ENCODE measurements around the gene ZNF234.
"Not testable (repeated sequence)": the region's sequence is repeated elsewhere in the genome, so short reads cannot be mapped to it uniquely, and the experiment has no call there.

ZNF234 gene

DNA sequence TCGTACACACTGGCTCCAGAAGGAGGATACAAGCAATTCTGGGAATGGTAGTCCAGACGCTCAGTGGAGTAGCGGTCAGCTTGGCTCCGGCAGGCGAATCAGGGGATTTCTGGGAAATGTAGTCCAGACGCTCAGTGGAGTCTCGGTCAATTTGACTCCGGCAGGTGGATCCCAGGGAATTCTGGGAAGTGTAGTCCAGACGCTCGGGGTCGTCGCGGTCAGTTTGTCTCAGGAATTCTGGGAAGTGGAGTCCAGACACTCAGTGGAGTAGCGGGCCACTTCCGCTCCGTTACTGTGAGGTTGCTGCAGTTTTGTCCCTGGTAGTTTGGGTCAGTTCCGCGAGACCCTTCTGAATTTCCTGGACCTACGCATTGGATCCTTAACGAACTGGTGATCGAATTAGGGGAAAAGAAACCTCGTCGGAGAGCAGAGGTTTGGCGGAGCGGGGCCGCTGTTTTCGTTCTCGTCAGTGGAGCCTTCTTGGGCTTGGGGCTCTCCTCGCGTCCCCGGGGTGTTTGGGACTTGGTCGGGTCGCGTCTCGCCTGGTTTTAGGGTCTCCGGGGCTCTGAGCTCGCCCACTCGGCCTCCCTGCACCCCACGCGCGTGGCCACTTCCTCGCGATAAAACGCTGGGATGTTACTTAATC is 28.1 kb upstream of the ZNF234 start, which contains the start of gene ZNF225:
ZNF225 (plus strand) TSS at position 262 of the 646 bp plus-strand sequence. CDS start 2,429 bp downstream, outside the sequence.
- Histone ChIP-seq H3K9ac (ENCODE audit: low read depth, low read length, poor library complexity, severe bottlenecking) (peak within 1 kb of the TSS; percentile 83), H3K9me3 (ENCODE audit: insufficient read depth, low read depth, low read length) (0 out of 2 replicates have a peak, but pooled peaks cover 3% of the 10 kb centered on the region), H3K27me3 (ENCODE audit: insufficient read depth, low read length, poor library complexity, severe bottlenecking) (no peaks in the 10 kb centered on the region), H3F3A (ENCODE audit: low read depth) (no peaks in the 10 kb centered on the region), H3K4me2 (ENCODE audit: low read depth, low read length, poor library complexity, severe bottlenecking) (peak within 1 kb of the TSS; percentile 80), H3K79me2 (ENCODE audit: insufficient read depth, low read length) (peaks cover 13% of the 10 kb centered on the region), H4K20me1 (ENCODE audit: insufficient read depth, low read length, poor library complexity, severe bottlenecking) (no peaks in the 10 kb centered on the region), H2AFZ (ENCODE audit: low read length) (peak within 1 kb of the TSS; percentile 97), H3K4me1 (ENCODE audit: insufficient read depth, low read length, poor library complexity, severe bottlenecking) (peaks cover 13% of the 10 kb centered on the region), H3K36me3 (ENCODE audit: insufficient read depth, low read length) (peaks cover 2% of the 10 kb centered on the region; the same call in 1 of the 2 replicates), H3K4me3 (ENCODE audit: low read length, poor library complexity, severe bottlenecking) (peak within 1 kb of the TSS; percentile 78), H3K9me2 (replicated peaks; ENCODE audit: low read depth, low read length) (no peaks in the 10 kb centered on the region)
- TF ChIP-seq, protein P1, sequence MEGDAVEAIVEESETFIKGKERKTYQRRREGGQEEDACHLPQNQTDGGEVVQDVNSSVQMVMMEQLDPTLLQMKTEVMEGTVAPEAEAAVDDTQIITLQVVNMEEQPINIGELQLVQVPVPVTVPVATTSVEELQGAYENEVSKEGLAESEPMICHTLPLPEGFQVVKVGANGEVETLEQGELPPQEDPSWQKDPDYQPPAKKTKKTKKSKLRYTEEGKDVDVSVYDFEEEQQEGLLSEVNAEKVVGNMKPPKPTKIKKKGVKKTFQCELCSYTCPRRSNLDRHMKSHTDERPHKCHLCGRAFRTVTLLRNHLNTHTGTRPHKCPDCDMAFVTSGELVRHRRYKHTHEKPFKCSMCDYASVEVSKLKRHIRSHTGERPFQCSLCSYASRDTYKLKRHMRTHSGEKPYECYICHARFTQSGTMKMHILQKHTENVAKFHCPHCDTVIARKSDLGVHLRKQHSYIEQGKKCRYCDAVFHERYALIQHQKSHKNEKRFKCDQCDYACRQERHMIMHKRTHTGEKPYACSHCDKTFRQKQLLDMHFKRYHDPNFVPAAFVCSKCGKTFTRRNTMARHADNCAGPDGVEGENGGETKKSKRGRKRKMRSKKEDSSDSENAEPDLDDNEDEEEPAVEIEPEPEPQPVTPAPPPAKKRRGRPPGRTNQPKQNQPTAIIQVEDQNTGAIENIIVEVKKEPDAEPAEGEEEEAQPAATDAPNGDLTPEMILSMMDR (conservative IDR thresholded peaks at IDR 0.05; ENCODE audit: low read length), result no peak
- TF ChIP-seq EZH2phosphoT487 (IDR thresholded peaks at IDR 0.05; ENCODE audit: borderline replicate concordance), result no peak

- Histone ChIP-seq H3K9me2 (replicated peaks; ENCODE audit: low read depth, low read length) (no peaks in the 10 kb centered on the region), H3K4me1 (ENCODE audit: insufficient read depth, low read length, poor library complexity, severe bottlenecking) (peaks cover 13% of the 10 kb centered on the region), H3K9ac (ENCODE audit: low read depth, low read length, poor library complexity, severe bottlenecking) (peak overlapping the region; percentile 83), H3K36me3 (ENCODE audit: insufficient read depth, low read length) (peaks cover 5% of the 10 kb centered on the region; the same call in 1 of the 2 replicates), H3F3A (ENCODE audit: low read depth) (no peaks in the 10 kb centered on the region), H3K4me3 (ENCODE audit: low read length, poor library complexity, severe bottlenecking) (peak overlapping the region; percentile 78), H3K79me2 (ENCODE audit: insufficient read depth, low read length) (peaks cover 13% of the 10 kb centered on the region), H3K9me3 (ENCODE audit: insufficient read depth, low read depth, low read length) (no peaks in the 10 kb centered on the region), H3K27me3 (ENCODE audit: insufficient read depth, low read length, poor library complexity, severe bottlenecking) (no peaks in the 10 kb centered on the region), H2AFZ (ENCODE audit: low read length) (peak overlapping the region; percentile 97), H3K4me2 (ENCODE audit: low read depth, low read length, poor library complexity, severe bottlenecking) (peak overlapping the region; percentile 79), H4K20me1 (ENCODE audit: insufficient read depth, low read length, poor library complexity, severe bottlenecking) (no peaks in the 10 kb centered on the region)
- TF ChIP-seq, protein P1 (conservative IDR thresholded peaks at IDR 0.05; ENCODE audit: low read length), result no peak
- no peak for TF ChIP-seq EZH2phosphoT487 (IDR thresholded peaks at IDR 0.05; ENCODE audit: borderline replicate concordance)
Measured at GRCh38 chr19:44113784-44114390, 27.5 kb upstream of the ZNF234 start.

- not testable (repeated sequence) for H3K9me3 ChIP-seq (ENCODE audit: insufficient read depth, low read depth, low read length); H4K20me1 ChIP-seq (ENCODE audit: insufficient read depth, low read length, poor library complexity, severe bottlenecking); H3K4me1 ChIP-seq (ENCODE audit: insufficient read depth, low read length, poor library complexity, severe bottlenecking); H2AFZ ChIP-seq (ENCODE audit: low read length); H3K79me2 ChIP-seq (ENCODE audit: insufficient read depth, low read length); H3K4me3 ChIP-seq (ENCODE audit: low read length, poor library complexity, severe bottlenecking); H3K9ac ChIP-seq (ENCODE audit: low read depth, low read length, poor library complexity, severe bottlenecking); H3F3A ChIP-seq (ENCODE audit: low read depth); H3K9me2 ChIP-seq (replicated peaks; ENCODE audit: low read depth, low read length); H3K36me3 ChIP-seq (ENCODE audit: insufficient read depth, low read length); H3K4me2 ChIP-seq (ENCODE audit: low read depth, low read length, poor library complexity, severe bottlenecking); H3K27me3 ChIP-seq (ENCODE audit: insufficient read depth, low read length, poor library complexity, severe bottlenecking)
Measured at GRCh38 chr19:44121162-44121561, 20.2 kb upstream of the ZNF234 start.
